ENCODE measurements around the gene IL27RA. TPM values are rescaled to one million over a fixed set of nuclear protein-coding genes. Genes with fewer than 3 reads are reported as not detected.

IL27RA gene
- total and polyA plus RNA-seq, 2 experiments from 2014 or later: 7.7 to 11.4 TPM

DNA sequence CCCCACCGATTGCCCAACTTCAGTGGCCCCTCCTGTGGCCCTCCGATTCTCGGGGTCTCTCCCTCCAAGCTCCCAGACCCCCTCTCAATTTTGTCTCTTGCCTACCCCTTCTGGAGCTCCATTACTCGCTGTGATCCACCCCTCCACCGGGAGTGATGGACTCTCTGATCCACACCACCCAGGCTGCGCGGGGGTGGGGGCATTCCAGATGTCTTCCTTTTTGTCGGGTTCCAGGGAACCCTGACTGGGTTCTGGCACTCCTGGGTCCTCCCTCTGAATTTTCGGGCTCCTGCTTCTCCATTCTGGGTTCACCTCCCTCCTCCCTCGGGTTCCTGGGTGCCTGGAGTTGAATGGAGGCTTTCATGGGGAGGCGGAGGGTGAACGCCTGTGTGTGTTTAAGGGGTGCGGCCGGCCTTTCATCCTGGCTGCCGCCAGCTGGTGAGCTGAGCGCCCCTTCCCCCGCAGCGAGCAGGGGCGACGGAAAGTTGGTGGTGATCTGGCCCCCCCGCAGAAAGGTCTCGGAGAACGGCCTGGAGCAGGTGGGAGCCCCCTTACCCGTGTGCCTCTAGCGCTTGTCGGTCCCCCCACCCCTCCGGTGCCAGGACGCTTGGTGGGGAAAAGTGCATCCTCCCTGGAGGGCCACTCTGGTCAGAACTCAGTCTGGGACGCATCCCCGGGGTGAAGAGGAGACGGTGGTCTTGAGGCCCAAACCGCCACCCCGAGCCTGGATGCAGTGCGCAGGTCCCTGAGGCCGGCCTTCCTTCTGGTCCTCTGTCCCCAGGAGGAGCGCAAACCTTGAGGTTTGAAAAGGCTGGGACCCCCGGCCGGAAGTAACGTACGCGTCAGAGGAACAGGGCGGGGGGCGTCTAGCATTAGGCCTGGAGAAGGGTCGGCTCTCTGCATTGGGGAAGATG lies 42.6 kb downstream of the IL27RA start:
- no peak overlapping the region for H3K27ac Mint-ChIP-seq
- peaks cover 70% of the 10 kb centered on the region for H3K27me3 ChIP-seq (ENCODE audit: insufficient read depth)

More for the DNA sequence above, 42.6 kb downstream of the IL27RA start:
- H3K9me3 Mint-ChIP-seq: no peaks in the 10 kb centered on the region; the same call in 2 of the 3 replicates
- TF ChIP-seq, protein P1, sequence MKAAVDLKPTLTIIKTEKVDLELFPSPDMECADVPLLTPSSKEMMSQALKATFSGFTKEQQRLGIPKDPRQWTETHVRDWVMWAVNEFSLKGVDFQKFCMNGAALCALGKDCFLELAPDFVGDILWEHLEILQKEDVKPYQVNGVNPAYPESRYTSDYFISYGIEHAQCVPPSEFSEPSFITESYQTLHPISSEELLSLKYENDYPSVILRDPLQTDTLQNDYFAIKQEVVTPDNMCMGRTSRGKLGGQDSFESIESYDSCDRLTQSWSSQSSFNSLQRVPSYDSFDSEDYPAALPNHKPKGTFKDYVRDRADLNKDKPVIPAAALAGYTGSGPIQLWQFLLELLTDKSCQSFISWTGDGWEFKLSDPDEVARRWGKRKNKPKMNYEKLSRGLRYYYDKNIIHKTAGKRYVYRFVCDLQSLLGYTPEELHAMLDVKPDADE (IDR thresholded peaks at IDR 0.05): no peak
- TF ChIP-seq CREB1 (CRISPR knock-in tag; IDR thresholded peaks at IDR 0.05; ENCODE audit: low read depth) (no peak), ZNF114 (CRISPR knock-in tag; IDR thresholded peaks at IDR 0.05) (no peak), EZH2 (IDR thresholded peaks at IDR 0.05; ENCODE audit: low read depth, unreplicated experiment) (peak; percentile 67)
- TF ChIP-seq, protein P2, sequence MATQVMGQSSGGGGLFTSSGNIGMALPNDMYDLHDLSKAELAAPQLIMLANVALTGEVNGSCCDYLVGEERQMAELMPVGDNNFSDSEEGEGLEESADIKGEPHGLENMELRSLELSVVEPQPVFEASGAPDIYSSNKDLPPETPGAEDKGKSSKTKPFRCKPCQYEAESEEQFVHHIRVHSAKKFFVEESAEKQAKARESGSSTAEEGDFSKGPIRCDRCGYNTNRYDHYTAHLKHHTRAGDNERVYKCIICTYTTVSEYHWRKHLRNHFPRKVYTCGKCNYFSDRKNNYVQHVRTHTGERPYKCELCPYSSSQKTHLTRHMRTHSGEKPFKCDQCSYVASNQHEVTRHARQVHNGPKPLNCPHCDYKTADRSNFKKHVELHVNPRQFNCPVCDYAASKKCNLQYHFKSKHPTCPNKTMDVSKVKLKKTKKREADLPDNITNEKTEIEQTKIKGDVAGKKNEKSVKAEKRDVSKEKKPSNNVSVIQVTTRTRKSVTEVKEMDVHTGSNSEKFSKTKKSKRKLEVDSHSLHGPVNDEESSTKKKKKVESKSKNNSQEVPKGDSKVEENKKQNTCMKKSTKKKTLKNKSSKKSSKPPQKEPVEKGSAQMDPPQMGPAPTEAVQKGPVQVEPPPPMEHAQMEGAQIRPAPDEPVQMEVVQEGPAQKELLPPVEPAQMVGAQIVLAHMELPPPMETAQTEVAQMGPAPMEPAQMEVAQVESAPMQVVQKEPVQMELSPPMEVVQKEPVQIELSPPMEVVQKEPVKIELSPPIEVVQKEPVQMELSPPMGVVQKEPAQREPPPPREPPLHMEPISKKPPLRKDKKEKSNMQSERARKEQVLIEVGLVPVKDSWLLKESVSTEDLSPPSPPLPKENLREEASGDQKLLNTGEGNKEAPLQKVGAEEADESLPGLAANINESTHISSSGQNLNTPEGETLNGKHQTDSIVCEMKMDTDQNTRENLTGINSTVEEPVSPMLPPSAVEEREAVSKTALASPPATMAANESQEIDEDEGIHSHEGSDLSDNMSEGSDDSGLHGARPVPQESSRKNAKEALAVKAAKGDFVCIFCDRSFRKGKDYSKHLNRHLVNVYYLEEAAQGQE (IDR thresholded peaks at IDR 0.05; ENCODE audit: unreplicated experiment): no peak
- TF ChIP-seq, protein P3, sequence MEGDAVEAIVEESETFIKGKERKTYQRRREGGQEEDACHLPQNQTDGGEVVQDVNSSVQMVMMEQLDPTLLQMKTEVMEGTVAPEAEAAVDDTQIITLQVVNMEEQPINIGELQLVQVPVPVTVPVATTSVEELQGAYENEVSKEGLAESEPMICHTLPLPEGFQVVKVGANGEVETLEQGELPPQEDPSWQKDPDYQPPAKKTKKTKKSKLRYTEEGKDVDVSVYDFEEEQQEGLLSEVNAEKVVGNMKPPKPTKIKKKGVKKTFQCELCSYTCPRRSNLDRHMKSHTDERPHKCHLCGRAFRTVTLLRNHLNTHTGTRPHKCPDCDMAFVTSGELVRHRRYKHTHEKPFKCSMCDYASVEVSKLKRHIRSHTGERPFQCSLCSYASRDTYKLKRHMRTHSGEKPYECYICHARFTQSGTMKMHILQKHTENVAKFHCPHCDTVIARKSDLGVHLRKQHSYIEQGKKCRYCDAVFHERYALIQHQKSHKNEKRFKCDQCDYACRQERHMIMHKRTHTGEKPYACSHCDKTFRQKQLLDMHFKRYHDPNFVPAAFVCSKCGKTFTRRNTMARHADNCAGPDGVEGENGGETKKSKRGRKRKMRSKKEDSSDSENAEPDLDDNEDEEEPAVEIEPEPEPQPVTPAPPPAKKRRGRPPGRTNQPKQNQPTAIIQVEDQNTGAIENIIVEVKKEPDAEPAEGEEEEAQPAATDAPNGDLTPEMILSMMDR (conservative IDR thresholded peaks at IDR 0.05; ENCODE audit: low read depth in 2 of 2): no peak
- H3K36me3 ChIP-seq (ENCODE audit: insufficient read depth): no peaks in the 10 kb centered on the region
- H3K79me2 ChIP-seq (replicated peaks; ENCODE audit: insufficient read depth): no peaks in the 10 kb centered on the region
- peaks cover 15% of the 10 kb centered on the region; the same call in 1 of the 2 replicates for H3F3A ChIP-seq (replicated peaks; ENCODE audit: low read depth)
- H3K9me2 ChIP-seq (ENCODE audit: insufficient read depth): no peaks in the 10 kb centered on the region
- ATAC-seq: no peak; the same call in 2 of the 3 replicates
- no peaks in the 10 kb centered on the region for H3K36me3 Mint-ChIP-seq (ENCODE audit: low read depth)
- H3K4me3 ChIP-seq: peak overlapping the region; percentile 72
- H3K4me2 ChIP-seq: peak overlapping the region; percentile 90
- H3K4me1 ChIP-seq (ENCODE audit: insufficient read depth): peaks cover 4% of the 10 kb centered on the region; the same call in 1 of the 2 replicates
- DNase-seq (ENCODE audit: low spot score): no peak
- peaks cover 53% of the 10 kb centered on the region for H3K27me3 Mint-ChIP-seq (ENCODE audit: insufficient read depth, low read depth, poor library complexity)
- peaks cover 12% of the 10 kb centered on the region for H3K4me1 Mint-ChIP-seq
- no peak overlapping the region for H3K27ac ChIP-seq (ENCODE audit: low read depth)
- H3K4me3 Mint-ChIP-seq: peak overlapping the region; percentile 83
- no peaks in the 10 kb centered on the region for H4K20me1 ChIP-seq (replicated peaks; ENCODE audit: insufficient read depth)
- H2AFZ ChIP-seq: peak overlapping the region; percentile 92

Measured in GM23338 (cell line).